HG03135 (cell line): ENCODE results near the gene C11orf97.
"Not testable (repeated sequence)": the region's sequence is repeated elsewhere in the genome, so short reads cannot be mapped to it uniquely, and the experiment has no call there.

ENCODE experiments used
- ATAC-seq: cut with Tn5 transposase; IDR thresholded peaks from one replicate; pipeline ENCODE4 v1.9.1; 2021; ENCODE audit warnings: mild to moderate bottlenecking, moderate library complexity; ENCODE audit not compliant: unreplicated experiment

Gene C11orf97

GRCh38 chr11:94511932-94512781, at the start of gene C11orf97:
Gene C11orf97, plus strand, starts transcription at chr11:94512461. Its CDS starts 68 bp downstream, at chr11:94512529.
- peak; percentile 82 for ATAC-seq

GRCh38 chr11:94469416-94469815, 42.8 kb upstream of the C11orf97 start:
- peak; percentile 78 for ATAC-seq

- ATAC-seq, result peak; percentile 92
These were observed 39.1 kb upstream of the C11orf97 start for GRCh38 chr11:94472916-94473799.

- no peak for ATAC-seq
These were observed 34.6 kb upstream of the C11orf97 start for GRCh38 chr11:94477624-94478023.

- no peak for ATAC-seq
These were observed 30.9 kb upstream of the C11orf97 start for GRCh38 chr11:94481342-94481741.

- ATAC-seq, result no peak
These were observed 26.2 kb upstream of the C11orf97 start for GRCh38 chr11:94486068-94486467.

- peak; percentile 100 for ATAC-seq
These were observed 18.8 kb upstream of the C11orf97 start, which contains the start of the genes ANKRD49 and MRE11 for GRCh38 chr11:94493281-94494125. Gene ANKRD49, plus strand, starts transcription at chr11:94493984. Its CDS starts 2,710 bp downstream, at chr11:94496694. Gene MRE11, minus strand, starts transcription at chr11:94493844. Its CDS starts 1,043 bp downstream, at chr11:94492801.

GRCh38 chr11:94494126-94494680, 18.1 kb upstream of the C11orf97 start:
- ATAC-seq, result peak; percentile 66

GRCh38 chr11:94500181-94500580, 12.1 kb upstream of the C11orf97 start:
- no peak for ATAC-seq

GRCh38 chr11:94501522-94501921, 10.7 kb upstream of the C11orf97 start:
- no peak for ATAC-seq

- no peak for ATAC-seq
These were observed 7.5 kb upstream of the C11orf97 start for GRCh38 chr11:94504689-94505293.

GRCh38 chr11:94506513-94506912, 5.7 kb upstream of the C11orf97 start:
- not testable (repeated sequence) for ATAC-seq

- ATAC-seq, result no peak
These were observed 4.8 kb upstream of the C11orf97 start for GRCh38 chr11:94507485-94507884.

- ATAC-seq, result peak; percentile 46
These were observed 830 bp downstream of the C11orf97 start for GRCh38 chr11:94513091-94513490.

GRCh38 chr11:94515398-94515797, 3.1 kb downstream of the C11orf97 start:
- no peak for ATAC-seq

GRCh38 chr11:94516725-94517124, 4.5 kb downstream of the C11orf97 start:
- no peak for ATAC-seq

GRCh38 chr11:94518300-94518699, 6.0 kb downstream of the C11orf97 start:
- no peak for ATAC-seq

GRCh38 chr11:94519478-94520084, 7.3 kb downstream of the C11orf97 start:
- ATAC-seq, result no peak

GRCh38 chr11:94521684-94522083, 9.4 kb downstream of the C11orf97 start:
- no peak for ATAC-seq
